AG04449 (cell line): ENCODE measurements around the gene ZNF132.

Source experiments
- CTCF ChIA-PET: fragments of 350-600 bp; formaldehyde crosslinking; extraction: SDS; loops from one replicate; lab custom pipeline; 2021; ENCODE audit warnings: antibody characterized with exemption; lab: Yijun Ruan, JAX
- POLR2A ChIA-PET: fragments of 400-600, 350-600 bp; formaldehyde crosslinking; extraction: SDS; loops from one replicate; lab custom pipeline; 2020; ENCODE audit warnings: antibody characterized with exemption, inconsistent platforms; lab: Yijun Ruan, JAX
- DNase-seq: peaks from one replicate; pipeline ENCODE4 v3.0.0-alpha.2; 2010; ENCODE audit warnings: low read depth, low spot score
- H3K4me3 ChIP-seq: 2 replicates; pipeline ENCODE4 v1.5.1; 2011; ENCODE audit warnings: low read depth, mild to moderate bottlenecking, control low read depth, low read length
- CTCF ChIP-seq: IDR thresholded peaks from one replicate; pipeline ENCODE4 v1.5.1; 2011; ENCODE audit warnings: mild to moderate bottlenecking, moderate library complexity, low read length, control low read depth, inconsistent platforms; ENCODE audit not compliant: insufficient read depth; ENCODE audit errors: missing control alignments

ZNF132 gene

GRCh38 chr19:58469241-58470013 lies 29.5 kb upstream of the ZNF132 start:
- TF ChIP-seq CTCF: no peak
- no peak overlapping the region for H3K4me3 ChIP-seq
- CTCF ChIA-PET: interaction anchor here (1.0 kb wide), 1 partner anchor 17 kb away, joined by 3 read pairs; no protein-coding TSS in a partner anchor
- POLR2A ChIA-PET: no interaction called here
- DNase-seq: no peak

GRCh38 chr19:58468216-58468839 lies 28.4 kb upstream of the ZNF132 start:
- TF ChIP-seq CTCF: no peak
- POLR2A ChIA-PET: interaction anchor here (0.6 kb wide), 2 partner anchors 86 to 112 kb away, joined by 3 read pairs; no protein-coding TSS in a partner anchor
- CTCF ChIA-PET: interaction anchor here (1.0 kb wide), 2 partner anchors 16 to 50 kb away, joined by 3 read pairs; no protein-coding TSS in a partner anchor
- DNase-seq: no peak
- peak overlapping the region; percentile 40 for H3K4me3 ChIP-seq

DNA sequence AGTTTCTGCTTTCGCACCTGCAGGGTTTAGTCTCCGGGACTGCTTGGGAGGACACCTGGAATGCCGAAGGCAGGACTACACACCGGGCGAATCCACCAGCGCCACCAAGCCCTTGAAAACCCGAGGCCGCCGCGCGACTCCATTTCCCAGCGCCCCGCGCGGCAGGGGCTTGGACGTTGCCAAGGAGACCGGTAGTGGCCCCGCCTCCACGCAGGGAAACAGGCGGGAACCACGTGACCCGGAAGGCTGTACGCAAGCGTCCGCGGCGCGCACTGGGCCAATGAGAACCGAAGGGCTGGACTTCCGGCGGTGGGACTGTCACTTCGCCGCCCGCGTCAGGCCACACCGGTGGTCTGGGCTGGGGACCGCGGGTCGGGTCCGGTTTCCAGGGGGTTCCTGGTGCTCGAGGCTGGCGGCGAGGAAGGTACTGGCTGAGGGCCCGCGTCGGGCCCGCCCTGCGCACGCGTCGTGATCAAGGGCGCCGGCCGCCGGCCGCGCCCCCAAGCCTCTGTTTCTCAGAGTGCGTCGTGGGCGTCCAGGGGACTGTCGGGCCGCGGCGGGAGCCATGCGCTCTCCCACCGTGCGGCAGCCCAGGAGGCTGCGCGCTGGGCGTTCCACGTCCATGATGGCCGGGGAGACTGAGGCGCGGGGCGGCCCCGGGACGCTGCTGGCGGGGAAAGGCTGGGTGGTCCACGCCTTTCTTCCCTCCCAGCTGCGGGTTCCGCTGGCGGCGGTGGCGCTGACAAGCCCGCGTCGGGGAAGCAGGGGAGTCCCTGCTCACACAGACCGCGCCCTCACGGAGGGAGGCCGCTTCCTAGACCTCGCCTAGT lies 27.0 kb upstream of the ZNF132 start, which contains the start of gene ZNF324:
TSS of gene ZNF324 (plus strand) at position 321 of the 830 bp plus-strand sequence. CDS start 2,106 bp downstream, outside the sequence.
- TF ChIP-seq CTCF: no peak
- ChIA-PET CTCF (interaction anchor here (1.4 kb wide), 1 partner anchor 47 kb away, joined by 3 read pairs; no protein-coding TSS in a partner anchor), POLR2A (interaction anchor here (1.7 kb wide), 1 partner anchor 9 kb away, joined by 3 read pairs; the partner anchor contains the start of gene ZNF446)
- peak within 1 kb of the TSS; percentile 80 for H3K4me3 ChIP-seq
- DNase-seq: peak; percentile 71

GRCh38 chr19:58466089-58466759 lies 26.3 kb upstream of the ZNF132 start:
- ChIA-PET CTCF (interaction anchor here (1.4 kb wide), 1 partner anchor 48 kb away, joined by 3 read pairs; no protein-coding TSS in a partner anchor), POLR2A (interaction anchor here (0.8 to 1.7 kb wide), 3 partner anchors 9 to 53 kb away, joined by 3 read pairs; partner anchors contain the start of genes ZBTB45 and ZNF446)

More at GRCh38 chr19:58466089-58466759, 26.3 kb upstream of the ZNF132 start:
- TF ChIP-seq CTCF: no peak
- H3K4me3 ChIP-seq: peak overlapping the region; percentile 80
- no peak for DNase-seq
